GM21390 (cell line): ENCODE measurements around the gene ZNF200.
"Not testable (repeated sequence)": the region's sequence is repeated elsewhere in the genome, so short reads cannot be mapped to it uniquely, and the experiment has no call there.

Experiments used
- ATAC-seq: cut with Tn5 transposase; IDR thresholded peaks from one replicate; pipeline ENCODE4 v1.9.1; 2021; ENCODE audit not compliant: unreplicated experiment

The ZNF200 gene

DNA sequence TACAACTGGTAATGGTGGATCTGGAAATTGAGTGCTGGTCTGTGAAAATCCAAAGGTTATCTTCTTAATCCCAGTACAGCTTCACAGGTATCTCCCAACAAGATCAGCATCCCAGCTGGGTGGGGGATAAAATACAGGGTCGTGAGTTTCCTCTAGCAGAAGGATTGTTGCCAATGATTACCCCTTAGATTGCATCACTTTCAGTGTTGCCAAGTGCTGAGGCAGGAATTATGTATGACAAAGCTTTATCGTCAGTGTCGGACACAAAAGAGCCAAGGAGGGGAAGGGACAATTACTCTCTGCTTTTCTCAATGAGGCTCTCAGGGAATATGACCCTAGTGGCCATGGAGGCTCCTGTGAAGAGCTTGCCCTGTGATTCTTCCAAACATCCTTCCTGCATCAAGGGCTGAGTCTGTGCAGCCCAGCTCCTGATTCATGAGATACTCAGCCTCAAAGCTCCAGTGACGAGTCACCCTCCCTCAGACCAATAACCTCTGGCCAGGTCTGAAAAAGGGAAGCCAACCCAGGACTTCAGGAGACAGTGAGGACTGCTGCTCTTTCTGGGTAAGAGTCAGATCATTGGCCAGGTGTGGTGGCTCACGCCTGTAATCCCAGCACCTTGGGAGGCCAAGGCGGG, 31.9 kb downstream of the ZNF200 start:
- ATAC-seq, result no peak

DNA sequence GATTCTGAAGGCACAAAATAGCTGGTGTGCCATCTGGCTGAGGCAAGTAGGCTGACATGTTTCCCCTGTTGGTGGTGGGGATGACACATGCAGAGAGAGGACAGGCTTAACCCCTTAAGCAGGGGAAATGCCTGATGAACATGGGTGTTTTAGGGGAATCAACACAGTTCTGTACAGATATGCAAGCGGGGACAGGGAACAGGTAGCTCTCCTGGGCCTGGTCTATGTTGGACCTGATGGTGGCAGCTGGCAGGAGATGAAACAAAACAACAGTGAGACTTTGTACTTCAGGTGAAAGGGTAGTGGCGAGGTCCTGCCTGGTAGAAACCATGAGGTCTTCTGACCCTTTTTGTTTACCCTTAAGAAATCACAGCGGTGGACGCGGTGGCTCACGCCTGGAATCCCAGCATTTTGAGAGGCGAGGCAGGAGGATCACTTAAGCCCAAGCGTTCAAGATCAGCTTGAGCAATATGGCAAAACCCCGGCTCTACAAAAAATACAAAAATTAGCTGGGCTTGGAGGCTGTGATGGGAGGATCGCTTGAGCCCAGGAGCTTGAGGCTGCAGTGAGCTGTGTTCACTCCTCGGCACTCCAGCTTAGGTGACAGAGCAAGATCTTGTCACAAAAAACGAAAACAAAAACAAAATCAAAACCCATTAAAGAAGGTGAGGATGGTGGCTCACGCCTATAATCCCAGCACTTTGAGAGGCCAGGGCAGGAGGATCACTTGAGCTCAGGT, 36.5 kb downstream of the ZNF200 start:
- ATAC-seq, result no peak

DNA sequence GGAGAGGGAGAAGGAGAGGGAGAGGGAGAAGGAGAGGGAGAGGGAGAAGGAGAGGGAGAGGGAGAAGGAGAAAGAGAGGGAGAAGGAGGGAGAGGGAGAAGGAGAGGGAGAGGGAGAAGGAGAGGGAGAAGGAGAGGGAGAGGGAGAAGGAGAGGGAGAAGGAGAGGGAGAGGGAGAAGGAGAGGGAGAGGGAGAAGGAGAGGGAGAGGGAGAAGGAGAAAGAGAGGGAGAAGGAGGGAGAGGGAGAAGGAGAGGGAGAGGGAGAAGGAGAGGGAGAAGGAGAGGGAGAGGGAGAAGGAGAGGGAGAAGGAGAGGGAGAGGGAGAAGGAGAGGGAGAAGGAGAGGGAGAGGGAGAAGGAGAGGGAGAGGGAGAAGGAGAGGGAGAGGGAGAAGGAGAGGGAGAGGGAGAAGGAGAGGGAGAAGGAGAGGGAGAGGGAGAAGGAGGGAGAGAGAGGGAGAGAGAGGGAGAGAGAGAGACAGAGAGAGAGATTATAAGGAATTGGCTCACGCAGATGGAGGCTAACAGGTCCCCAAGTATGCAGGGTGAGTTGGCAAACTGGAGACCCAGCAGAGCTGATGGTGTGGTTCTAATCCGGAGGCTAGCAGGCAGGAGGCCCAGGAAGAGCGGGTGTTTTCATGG, 37.1 kb downstream of the ZNF200 start:
- not testable (repeated sequence) for ATAC-seq

DNA sequence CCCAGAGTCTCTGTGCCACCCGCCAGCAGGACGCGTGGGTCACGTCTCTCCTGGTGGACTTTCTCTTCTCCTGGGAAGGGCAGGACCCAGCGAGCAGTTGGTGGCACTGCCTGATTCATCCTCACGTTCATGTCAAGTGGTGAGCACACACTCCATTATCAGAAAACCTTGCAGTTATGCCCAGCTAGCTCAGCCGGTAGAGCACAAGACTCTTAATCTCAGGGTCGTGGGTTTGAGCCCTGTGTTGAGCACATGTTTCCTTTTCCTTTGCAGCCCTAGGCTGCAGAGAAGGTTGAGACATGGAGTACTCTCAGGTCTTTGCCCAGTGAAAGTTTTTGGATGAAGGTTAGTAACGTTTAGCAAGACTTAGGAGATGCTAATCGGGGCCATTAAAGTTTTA, 39.0 kb downstream of the ZNF200 start:
- no peak for ATAC-seq

DNA sequence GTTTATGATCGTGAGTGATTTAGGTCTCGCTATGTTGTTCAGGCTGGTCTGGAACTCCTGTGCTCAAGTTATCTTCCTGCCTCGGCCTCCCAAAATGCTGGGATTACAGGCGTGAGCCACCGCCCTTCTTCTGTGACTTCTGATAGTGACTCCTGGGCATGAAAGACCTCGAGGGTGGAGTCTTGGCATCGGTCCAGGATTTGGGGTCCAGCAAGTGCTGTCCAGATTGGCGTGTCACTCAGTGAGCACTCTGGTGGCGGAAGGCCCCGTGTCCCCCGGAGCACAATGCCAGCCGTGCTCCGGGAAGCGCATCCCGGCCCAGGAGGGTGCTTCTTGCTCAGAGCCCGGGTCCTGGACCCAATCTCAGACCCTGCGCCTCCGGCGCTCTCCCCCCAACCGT, 40.2 kb downstream of the ZNF200 start:
- no peak for ATAC-seq

DNA sequence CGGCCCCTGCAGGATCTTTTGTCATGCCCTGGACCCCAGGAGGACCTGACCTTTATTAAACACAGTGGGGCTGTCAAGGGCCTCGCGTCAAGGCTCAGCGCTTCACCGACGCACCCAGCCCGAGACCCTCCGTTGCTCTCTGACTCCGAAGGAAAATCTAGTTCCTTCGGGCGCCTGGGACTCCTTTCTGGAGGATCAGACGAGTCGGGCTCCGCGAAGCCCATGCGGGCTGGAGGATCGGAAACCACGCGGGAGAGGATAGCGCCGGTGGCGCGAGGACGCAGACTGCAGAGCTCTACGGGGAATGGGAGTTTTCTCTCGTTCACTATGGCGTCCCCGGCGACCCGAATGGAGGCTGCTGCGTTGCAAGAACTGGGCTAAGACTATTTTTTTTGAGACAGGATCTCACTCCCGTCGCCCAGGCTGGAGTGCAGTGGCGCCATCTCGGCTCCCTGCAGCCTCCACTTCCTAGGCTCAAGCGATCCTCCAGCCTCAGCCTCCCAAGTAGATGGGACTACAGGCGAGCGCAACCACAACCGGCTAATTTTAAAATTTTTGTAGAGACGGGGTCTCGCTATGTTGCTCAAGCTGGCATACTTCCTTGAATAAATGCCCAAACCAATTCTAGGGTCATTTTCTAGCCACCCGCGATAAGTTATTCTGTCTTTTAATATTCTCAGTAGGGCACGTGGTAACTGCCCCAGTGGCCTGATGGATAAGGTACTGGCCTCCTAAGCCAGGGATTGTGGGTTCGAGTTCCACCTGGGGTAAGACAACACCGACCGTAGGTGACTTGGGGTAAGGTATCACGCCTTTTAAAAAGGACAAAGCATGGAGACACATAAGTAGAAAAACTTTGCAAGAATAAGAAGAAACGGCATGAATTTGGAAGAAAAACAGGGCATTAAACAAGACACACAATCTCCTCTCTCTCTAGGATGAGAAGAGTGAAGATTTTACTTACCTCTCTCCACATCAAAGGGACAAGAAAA, 41.4 kb downstream of the ZNF200 start:
- no peak for ATAC-seq

DNA sequence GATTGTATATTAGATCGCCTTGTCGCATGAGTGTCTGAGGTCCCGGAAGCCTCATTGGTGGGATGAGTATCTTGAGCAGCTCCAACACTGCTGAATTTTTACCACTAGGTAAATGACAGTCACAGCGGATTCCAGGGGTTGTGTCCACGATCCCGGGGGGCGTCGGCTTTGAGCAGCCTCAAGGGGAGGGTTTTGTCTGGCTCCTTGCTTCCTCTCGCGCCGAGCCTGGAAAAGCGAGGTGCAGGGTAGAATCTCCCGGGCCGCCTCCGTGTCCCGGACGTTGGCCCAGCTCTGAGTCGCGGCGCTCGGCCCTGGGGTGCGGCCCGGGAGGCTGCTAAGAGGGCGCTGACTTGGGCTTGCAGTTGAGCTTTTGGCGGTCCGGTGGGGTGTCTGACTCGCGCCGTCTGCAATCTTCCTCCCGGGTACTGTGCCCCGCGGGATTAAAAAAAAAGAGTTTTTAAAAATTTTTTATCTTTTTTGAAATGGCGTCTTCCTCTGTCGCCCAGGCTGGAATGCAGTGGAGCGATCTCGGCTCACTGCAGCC, 42.4 kb downstream of the ZNF200 start:
- no peak for ATAC-seq

DNA sequence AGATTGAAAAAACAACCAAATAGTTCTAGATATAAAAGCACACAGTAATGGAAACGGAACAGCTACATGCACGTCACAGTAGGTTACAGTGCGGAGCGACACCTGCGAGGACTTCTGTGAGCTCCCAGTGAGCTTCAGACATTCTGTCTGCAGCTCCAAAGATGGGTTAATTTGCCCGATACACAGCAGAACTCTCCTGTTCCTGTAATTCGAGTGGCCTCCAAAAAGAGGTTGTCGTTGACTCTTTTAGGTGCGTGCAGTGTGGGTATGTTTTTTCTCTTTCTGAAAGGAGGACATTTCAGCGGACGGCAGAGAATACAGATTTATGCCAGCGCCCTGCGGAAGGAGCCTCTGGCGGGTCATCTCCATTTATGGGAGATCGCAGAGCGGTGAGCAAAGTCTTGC, 44.0 kb downstream of the ZNF200 start:
- ATAC-seq, result no peak

DNA sequence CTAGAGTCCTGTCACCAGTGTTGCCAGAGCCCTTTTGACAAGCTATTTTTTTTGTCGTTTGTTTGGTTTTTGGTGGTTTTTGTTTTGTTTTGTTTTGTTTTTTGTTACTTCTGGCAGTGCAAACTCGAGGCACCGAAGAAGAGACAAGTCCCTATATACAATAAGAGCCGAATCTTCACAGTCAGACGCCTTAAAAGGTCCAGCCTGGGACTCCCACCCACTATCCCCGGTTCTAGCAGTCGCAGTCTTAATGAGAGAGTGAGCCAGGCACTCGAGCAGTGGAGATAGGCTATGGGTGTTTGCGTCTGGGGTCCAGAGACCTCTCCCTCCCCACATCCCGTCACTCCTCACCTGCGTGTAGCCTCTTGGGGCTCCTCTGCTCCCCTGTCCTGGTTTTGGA, 45.1 kb downstream of the ZNF200 start:
- ATAC-seq, result no peak

DNA sequence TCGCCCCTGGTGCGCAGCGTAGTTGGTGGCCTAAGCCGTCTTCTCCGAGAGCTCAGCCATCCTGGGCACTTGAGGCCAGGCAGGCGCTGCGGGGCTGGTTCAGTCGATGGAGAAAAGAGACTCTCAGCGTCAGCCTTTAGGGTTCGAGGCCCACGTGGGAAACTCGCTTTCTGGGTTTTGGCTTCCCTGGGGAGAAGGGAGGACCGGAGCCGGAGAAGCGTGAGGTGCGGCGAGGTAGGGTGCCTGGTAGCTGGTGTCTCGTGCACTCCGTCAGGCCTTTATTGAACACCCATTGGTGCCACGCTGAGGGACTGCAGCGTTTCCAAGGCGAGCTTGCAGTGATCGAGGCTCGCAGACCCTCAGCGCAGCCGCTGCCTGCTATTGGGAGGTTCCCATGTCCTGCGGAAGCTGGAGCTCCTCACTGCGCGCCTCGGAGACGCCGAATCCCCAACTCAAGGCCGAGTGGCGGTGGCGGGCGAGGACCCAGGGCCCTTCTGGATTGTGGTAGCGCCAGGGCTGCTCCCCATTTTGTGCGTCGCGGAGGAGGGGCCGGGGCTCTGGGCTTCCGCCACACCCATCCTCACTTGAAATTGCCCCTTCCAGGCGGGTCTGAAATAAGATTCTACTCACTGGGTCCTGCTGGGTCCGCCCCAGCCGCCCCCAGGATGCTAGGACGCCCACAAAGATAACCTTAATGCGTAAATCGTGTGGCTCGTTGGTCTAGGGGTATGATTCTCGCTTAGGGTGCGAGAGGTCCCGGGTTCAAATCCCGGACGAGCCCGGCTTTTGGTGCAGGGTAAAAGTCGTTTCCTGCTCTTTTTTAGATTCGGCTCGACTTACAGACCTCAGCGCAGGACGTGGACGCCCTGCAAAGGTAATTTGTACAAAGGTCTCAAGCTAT, 45.8 kb downstream of the ZNF200 start:
- no peak for ATAC-seq

DNA sequence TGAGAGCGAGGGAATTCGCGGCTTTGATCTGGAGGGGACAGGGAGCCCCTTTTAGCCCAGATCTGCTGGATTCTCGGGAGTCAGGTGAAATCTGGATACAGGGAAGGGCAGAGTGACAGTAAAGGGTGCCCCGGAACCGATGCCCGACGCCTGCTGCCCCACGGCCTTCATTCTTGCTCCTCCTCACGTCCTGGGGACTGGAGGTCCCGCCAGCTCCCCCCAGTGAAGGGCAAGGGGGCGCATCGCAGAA, 46.4 kb downstream of the ZNF200 start:
- no peak for ATAC-seq

DNA sequence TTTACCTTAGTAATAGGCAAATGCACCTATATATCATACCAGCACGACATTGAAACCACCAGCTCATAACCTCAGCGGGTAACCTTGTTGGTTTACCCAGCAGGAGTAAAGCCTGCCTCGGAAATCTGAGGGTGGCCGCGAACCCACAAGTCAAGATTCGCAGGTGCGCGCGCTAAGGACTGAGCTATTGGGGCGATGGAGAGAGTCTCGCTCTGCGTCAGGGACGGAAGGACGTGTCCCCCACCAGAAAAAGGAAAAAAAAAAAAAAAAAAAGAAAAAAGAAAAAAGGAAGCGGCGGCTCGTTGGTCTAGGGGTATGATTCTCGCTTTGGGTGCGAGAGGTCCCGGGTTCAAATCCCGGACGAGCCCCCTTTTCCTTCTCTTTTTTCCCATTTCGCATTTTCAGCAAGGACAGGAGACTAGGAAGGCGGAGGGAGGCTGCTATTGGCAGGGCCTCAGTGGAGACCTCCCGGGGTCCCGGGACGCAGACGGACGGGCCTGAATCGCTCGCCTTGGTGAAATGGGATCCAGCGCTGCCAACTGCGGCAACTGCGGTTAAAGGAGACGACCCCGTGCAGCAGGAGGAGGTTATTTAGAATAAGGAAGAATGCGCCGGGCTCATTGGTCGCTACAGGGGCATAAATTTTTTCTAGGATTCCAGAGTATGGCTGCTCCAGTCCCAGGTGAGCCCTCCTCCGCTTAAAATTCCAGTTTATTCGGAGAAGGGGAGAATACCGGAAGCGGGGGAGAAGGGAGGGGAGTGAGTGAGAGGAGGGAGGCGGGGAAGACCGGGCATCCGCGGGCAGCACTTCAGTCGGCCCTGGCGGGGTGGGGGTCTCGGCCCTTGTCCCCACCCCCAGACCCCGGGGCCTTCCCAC, 46.9 kb downstream of the ZNF200 start, which contains the start of gene OR1F1:
TSS of gene OR1F1 (plus strand) at position 407 of the 877 bp plus-strand sequence.
- no peak for ATAC-seq

DNA sequence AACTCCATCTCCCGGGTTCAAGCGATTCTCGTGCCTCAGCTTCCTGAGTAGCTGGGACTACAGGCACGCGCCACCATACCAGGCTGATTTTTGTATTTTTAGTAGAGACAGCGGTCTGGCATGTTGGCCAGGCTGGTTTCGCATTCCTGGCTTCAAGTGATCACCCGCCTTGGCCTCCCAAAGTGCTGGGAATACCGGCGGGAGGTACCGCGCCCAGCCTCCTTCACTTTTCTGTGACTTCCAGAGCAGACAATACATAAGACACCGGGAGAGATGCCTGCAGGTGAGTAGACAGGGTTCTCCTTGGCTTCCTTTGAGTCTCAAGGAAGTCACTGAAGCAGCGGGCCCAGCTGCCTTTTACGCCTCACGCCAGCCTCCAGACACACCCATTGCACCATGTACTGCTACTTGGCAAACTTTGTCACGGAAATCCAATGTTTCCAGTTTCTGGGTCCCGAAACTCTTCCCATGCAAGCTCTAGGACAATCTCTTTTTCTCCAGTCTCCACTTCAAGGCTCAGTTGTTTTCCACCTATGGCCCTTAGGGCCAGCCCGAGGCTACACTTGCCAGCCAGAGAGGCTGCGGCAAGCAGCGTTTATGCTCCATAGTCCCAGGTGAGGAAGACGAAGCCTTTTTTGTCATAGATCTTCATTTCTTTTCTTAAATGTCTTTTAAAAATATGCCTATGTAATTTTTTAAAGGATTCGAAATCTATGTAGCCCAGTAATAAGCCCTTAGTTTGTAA, 47.8 kb downstream of the ZNF200 start:
- ATAC-seq, result no peak

DNA sequence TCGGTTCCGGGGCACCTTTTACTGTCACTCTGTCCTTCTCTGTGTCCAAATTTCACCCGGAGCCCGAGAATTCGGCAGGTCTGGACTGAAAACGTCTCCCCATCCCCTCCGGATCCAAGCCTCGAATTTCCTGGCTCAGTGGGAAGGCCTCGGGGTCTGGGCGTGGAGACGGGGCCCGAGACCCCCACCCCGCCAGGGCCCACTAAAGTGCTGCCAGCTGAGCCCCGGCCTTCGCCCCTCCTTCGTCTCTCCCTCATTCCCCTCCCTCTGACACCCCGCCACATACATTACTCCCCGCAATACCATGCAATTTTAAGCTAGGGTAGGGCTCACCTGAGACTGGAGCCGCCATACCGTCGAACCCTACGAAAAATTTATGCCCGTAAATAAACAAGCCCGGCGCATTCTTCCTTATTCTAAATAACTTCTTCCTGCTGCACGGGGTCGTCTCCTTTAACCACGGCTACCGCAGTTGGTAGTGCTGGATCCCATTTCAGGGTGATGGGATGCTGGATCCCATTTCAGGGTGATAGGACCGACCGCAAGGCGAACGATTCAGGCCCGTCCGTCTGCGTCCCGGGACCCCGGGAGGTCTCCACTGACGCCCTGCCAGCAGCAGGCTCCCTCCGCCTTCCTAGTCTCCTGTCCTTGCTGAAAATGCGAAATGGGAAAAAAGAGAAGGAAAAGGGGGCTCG, 51.4 kb downstream of the ZNF200 start:
- ATAC-seq, result no peak

DNA sequence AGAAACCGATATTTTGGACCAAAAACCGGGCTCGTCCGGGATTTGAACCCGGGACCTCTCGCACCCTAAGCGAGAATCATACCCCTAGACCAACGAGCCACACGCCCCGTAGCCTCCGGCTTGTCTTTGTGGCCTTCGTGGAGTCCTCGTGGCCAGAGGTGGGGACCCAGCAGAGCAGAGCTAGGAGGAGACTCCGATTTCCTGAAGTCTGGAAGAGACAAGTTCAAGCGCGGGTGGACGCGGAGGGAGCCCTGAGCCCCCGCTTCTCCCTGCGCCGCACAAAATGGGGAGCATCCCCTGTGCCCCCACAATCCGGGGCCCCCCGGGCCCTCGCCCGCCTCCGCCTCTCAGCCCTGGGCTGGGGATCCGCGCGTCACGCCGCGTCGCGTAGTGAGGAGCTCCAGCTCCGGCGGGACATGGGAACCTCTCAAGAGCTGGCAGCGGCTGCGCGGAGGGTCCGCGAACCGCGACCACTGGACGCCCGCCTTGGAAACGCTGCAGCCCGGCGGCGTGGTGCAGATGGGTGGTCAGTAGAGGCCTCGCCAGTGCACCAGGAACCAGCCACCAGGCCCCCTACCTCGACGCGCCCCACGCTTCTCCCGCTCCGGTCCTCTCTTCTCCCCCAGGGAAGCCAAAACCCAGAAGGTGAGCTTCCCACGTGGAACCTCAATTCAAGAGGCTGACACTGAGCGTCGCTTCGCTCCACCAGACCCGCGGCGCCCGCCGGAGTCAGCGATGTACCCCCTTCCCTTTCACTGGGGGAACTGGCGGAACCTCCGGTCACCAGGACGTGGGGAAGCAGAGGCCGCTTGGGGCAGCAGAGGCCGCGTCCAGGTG, 52.1 kb downstream of the ZNF200 start:
- ATAC-seq, result no peak

DNA sequence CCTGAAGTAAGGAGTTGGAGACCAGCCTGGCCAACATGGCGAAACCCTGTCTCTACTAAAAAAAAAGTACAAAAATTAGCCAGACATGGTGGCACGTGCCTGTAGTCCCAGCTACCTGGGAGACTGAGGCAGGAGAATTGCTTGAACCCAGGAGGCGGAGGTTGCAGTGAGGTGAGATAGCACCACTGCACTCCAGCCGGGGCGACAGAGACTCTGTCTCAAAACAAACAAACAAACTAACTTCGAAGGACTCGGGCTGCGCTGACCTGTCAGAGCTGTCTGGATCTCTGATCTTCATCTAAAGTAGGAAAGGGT, 52.7 kb downstream of the ZNF200 start:
- not testable (repeated sequence) for ATAC-seq

DNA sequence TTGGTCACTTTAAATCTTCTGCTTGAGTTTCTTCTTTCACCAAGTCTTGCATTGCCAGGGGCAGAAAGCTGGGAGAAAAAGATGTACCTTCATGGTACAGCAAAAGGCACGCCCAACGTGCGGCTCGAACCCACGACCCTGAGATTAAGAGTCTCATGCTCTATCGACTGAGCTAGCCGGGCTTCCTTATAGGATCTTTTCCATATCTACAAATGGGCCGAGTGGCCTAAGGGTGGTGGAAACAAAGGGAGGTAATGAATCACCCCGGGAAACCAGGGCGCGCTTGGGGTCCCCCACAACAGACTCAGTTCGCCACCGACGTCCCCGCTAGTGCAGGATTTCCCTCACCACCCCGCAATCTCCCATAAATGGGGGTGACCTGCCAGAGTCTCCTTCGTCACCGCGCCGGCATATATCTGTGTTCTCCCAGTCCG, 54.5 kb downstream of the ZNF200 start:
- ATAC-seq, result no peak
